ENCODE results near the gene REXO4. TPM values are rescaled to one million over a fixed set of nuclear protein-coding genes. Genes with fewer than 3 reads are reported as not detected.

REXO4 gene
- total RNA-seq, 1 donor from 2014 or later = 33.3 TPM

- ATAC-seq (ENCODE audit: low read depth) (peak; percentile 77), DNase-seq (peak; percentile 97)
- no peak for TF ChIP-seq CTCF (IDR thresholded peaks at IDR 0.05)
- H3K4me1 Mint-ChIP-seq = peaks cover 20% of the 10 kb centered on the region
- no peaks in the 10 kb centered on the region for H3K27me3 Mint-ChIP-seq
- ChIA-PET POLR2A (interaction anchor here (0.6 to 2.7 kb wide), 20 partner anchors 9 to 790 kb away, joined by 3 to 44 read pairs (median 5); partner anchors contain the start of genes ADAMTS13, DDX31, GTF3C4 and GTF3C5), CTCF (interaction anchor here (1.2 to 1.5 kb wide), 2 partner anchors 27 to 273 kb away, joined by 3 to 5 read pairs; no protein-coding TSS in a partner anchor)
- H3K4me3 Mint-ChIP-seq = peak within 1 kb of the TSS; percentile 90
- H3K27ac Mint-ChIP-seq = peak within 1 kb of the TSS; percentile 89
- no peaks in the 10 kb centered on the region for H3K9me3 Mint-ChIP-seq
- intact Hi-C loops (cut with micrococcal nuclease) = loop anchor here (1.0 kb wide), 6 partner anchors 18 to 566 kb away; partner anchors contain the start of genes BRD3OS, REXO4, STKLD1 and SURF4
- H3K36me3 Mint-ChIP-seq (ENCODE audit: low read depth) = peaks cover 8% of the 10 kb centered on the region
These were observed 41.9 kb upstream of the REXO4 start, which contains the start of gene CACFD1 for GRCh38 chr9:133459476-133460404. TSS of gene CACFD1 (plus strand) at chr9:133459978. CDS start at chr9:133460067, 89 bp downstream.

- Mint-ChIP-seq H3K4me1 (peaks cover 20% of the 10 kb centered on the region), H3K27me3 (no peaks in the 10 kb centered on the region), H3K4me3 (peak overlapping the region; percentile 90), H3K36me3 (ENCODE audit: low read depth) (peaks cover 4% of the 10 kb centered on the region), H3K27ac (no peak overlapping the region), H3K9me3 (no peaks in the 10 kb centered on the region)
- intact Hi-C loops (cut with micrococcal nuclease) = loop anchor here (1.0 kb wide), 5 partner anchors 17 to 567 kb away; partner anchors contain the start of genes BRD3OS, STKLD1, SURF4 and SURF6
- POLR2A ChIA-PET = interaction anchor here (0.9 to 2.7 kb wide), 13 partner anchors 10 to 428 kb away, joined by 3 to 44 read pairs (median 6); partner anchors contain the start of genes ADAMTS13, GTF3C5, MED22 and REXO4
- no peak for DNase-seq
- CTCF ChIA-PET = interaction anchor here (1.5 kb wide), 1 partner anchor 272 kb away, joined by 5 read pairs; no protein-coding TSS in a partner anchor
- TF ChIP-seq CTCF (IDR thresholded peaks at IDR 0.05) = no peak
- ATAC-seq (ENCODE audit: low read depth) = no peak
These were observed 41.0 kb upstream of the REXO4 start for GRCh38 chr9:133458643-133459312.

- no peaks in the 10 kb centered on the region for H3K36me3 Mint-ChIP-seq (ENCODE audit: low read depth)
- no peak overlapping the region for H3K27ac Mint-ChIP-seq
- intact Hi-C loops (cut with micrococcal nuclease) = no loop called here
- H3K9me3 Mint-ChIP-seq = no peaks in the 10 kb centered on the region
- peaks cover 20% of the 10 kb centered on the region for H3K4me1 Mint-ChIP-seq
- no peaks in the 10 kb centered on the region for H3K27me3 Mint-ChIP-seq
- ATAC-seq (ENCODE audit: low read depth) (no peak), DNase-seq (no peak)
- no peak overlapping the region for H3K4me3 Mint-ChIP-seq
- POLR2A ChIA-PET = interaction anchor here (0.6 kb wide), 1 partner anchor 321 kb away, joined by 3 read pairs; no protein-coding TSS in a partner anchor
- no peak for TF ChIP-seq CTCF (IDR thresholded peaks at IDR 0.05)
- CTCF ChIA-PET = no interaction called here
These were observed 39.9 kb upstream of the REXO4 start for GRCh38 chr9:133457748-133458147.

- ChIA-PET POLR2A (no interaction called here), CTCF (no interaction called here)
- peaks cover 20% of the 10 kb centered on the region for H3K4me1 Mint-ChIP-seq
- intact Hi-C loops (cut with micrococcal nuclease) = no loop called here
- no peaks in the 10 kb centered on the region for H3K27me3 Mint-ChIP-seq
- H3K27ac Mint-ChIP-seq = no peak overlapping the region
- no peaks in the 10 kb centered on the region for H3K9me3 Mint-ChIP-seq
- no peak for TF ChIP-seq CTCF (IDR thresholded peaks at IDR 0.05)
- H3K36me3 Mint-ChIP-seq (ENCODE audit: low read depth) = no peaks in the 10 kb centered on the region
- no peak for ATAC-seq (ENCODE audit: low read depth)
- H3K4me3 Mint-ChIP-seq = no peak overlapping the region
- no peak for DNase-seq
These were observed 39.4 kb upstream of the REXO4 start for GRCh38 chr9:133457233-133457632.

Data from activated B cell treated with CpG ODN at 0.5 μM for 24 hours (primary cell).